ENCODE measurements around the gene OS9. TPM values are rescaled to one million over a fixed set of nuclear protein-coding genes. Genes with fewer than 3 reads are reported as not detected.

OS9 gene
- total and polyA plus RNA-seq, 2 of the 4 experiments (the other 2 are of a cell fraction) = 159 to 272 TPM

DNA sequence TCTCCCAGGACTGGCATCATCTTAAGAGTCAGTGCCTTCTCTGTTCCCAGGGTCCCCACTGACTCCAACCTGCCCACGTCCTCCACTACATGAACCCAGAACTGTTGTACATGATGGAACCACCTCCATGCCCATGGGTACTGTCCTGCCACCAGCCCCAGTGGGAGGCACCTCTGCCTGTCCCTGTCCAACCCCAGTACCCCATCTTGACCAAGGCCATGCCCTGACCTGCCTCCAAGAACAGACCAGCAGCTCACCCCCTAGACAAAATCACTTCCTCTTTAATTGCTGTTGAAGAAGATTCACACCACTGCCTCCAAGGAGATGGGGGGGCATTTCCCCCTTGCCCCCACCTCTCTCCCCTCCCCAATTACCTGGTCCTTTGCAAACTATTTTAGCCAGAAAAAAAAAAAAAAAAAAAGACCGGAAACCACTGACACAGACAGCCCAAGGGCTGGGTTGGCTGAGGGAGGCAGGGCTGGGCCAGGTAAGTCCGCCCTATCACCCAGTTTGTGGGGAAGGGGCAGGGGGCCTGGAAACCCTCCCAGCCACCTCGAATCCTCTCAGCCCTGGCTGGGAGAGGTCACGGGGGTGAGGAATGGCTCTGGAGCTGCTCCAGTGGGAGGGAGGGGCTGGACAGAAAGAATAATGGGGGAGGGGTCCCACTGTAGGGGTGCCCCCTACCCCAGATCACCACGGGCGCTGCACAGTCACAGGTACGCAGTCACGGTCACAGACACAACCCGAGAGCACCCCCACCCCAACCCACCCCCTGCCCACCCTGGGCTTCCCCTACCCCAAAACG is 31.2 kb downstream of the OS9 start:
- H3K9ac ChIP-seq (ENCODE audit: low read depth, low read length) = no peak overlapping the region
- dilution Hi-C loops (cut with HindIII; ENCODE audit: low sequenced_read_pairs, unreplicated experiment) = no loop called here
- H3K4me2 ChIP-seq (ENCODE audit: low read depth, low read length) = no peak overlapping the region
- H4K91ac ChIP-seq (ENCODE audit: insufficient read depth, low read depth, low read length) = no peak overlapping the region
- H3K9me1 ChIP-seq (ENCODE audit: insufficient read depth, low read length) = peaks cover 6% of the 10 kb centered on the region; the same call in 1 of the 2 replicates
- no TSS peak for BruUV-seq (replicated peaks)
- H3K27ac ChIP-seq (ENCODE audit: insufficient read depth, low read length) = no peak overlapping the region
- H3K27me3 ChIP-seq (ENCODE audit: control insufficient read depth, insufficient read depth, low read length) = no peaks in the 10 kb centered on the region; the same call in 1 of the 2 replicates
- DNase-seq = no peak
- intact Hi-C loops (cut with micrococcal nuclease) = no loop called here
- H2BK15ac ChIP-seq (ENCODE audit: low read depth, low read length) = no peak overlapping the region
- H2BK20ac ChIP-seq (ENCODE audit: low read depth, low read length) = no peak overlapping the region
- H3K79me1 ChIP-seq (ENCODE audit: low read depth in 1 of 2, low read length in 2 of 2) = peaks cover 0 to 17% of the 10 kb centered on the region in 2 experiments; a peak in 1 of 4 replicates
- POLR2A ChIA-PET (ENCODE audit: unreplicated experiment) = interaction anchor here (1.2 kb wide), 1 partner anchor 19 kb away, joined by 5 read pairs; the partner anchor contains the start of gene TSPAN31
- in situ Hi-C loops (cut with MboI; ENCODE audit: low sequenced_read_pairs) = no loop called here
- no peak overlapping the region for H2BK5ac ChIP-seq (ENCODE audit: low read depth, low read length, poor library complexity, severe bottlenecking)
- H3K4ac ChIP-seq (ENCODE audit: low read depth, low read length) = no peak overlapping the region
- no peak overlapping the region for H3K56ac ChIP-seq (ENCODE audit: extremely low read depth, insufficient read depth, low read length)
- H2BK120ac ChIP-seq (ENCODE audit: low read depth, low read length) = no peak overlapping the region
- no peak overlapping the region for H2AK9ac ChIP-seq (replicated peaks; ENCODE audit: low read depth, low read length, poor library complexity)
- CTCF ChIA-PET = interaction anchor here (1.1 to 1.2 kb wide), 2 partner anchors 12 to 31 kb away, joined by 3 to 4 read pairs; partner anchors contain the start of gene OS9
- H3K36me3 ChIP-seq (ENCODE audit: control insufficient read depth, insufficient read depth, low read length) = peaks cover 17% of the 10 kb centered on the region; the same call in 1 of the 2 replicates
- no peak overlapping the region for H4K5ac ChIP-seq (ENCODE audit: low read depth, low read length)
- H2AK5ac ChIP-seq (ENCODE audit: low read depth, low read length) = no peak overlapping the region
- H3K18ac ChIP-seq (ENCODE audit: low read depth, low read length) = no peak overlapping the region
- H3K9me3 ChIP-seq (ENCODE audit: control insufficient read depth, insufficient read depth, low read length) = no peaks in the 10 kb centered on the region
- ATAC-seq (ENCODE audit: low read depth) = no peak
- H3K23ac ChIP-seq (ENCODE audit: low read depth, low read length) = no peak overlapping the region; the same call in 1 of the 2 replicates
- H3K4me3 ChIP-seq (ENCODE audit: insufficient read depth, low read depth, low read length) = no peak overlapping the region
- WGBS, 2 experiments (ENCODE audit: extremely low coverage in 2 of 2, insufficient read length in 1 of 2) = no CpG with 5 or more reads among the region's 11 CpGs
- peaks cover 9% of the 10 kb centered on the region; the same call in 1 of the 2 replicates for H4K20me1 ChIP-seq (ENCODE audit: insufficient read depth, low read length)
- H4K8ac ChIP-seq (ENCODE audit: low read depth in 2 of 2, low read length in 2 of 2) = no peak overlapping the region; a peak in 1 of 4 replicates
- 0 out of 2 replicates have a peak, but pooled peaks cover 4% of the 10 kb centered on the region for H3K4me1 ChIP-seq (ENCODE audit: control insufficient read depth, insufficient read depth, low read length)
- H2AFZ ChIP-seq (replicated peaks; ENCODE audit: low read length, poor library complexity) = peak overlapping the region; percentile 48
- no peak overlapping the region for H3K14ac ChIP-seq (replicated peaks; ENCODE audit: low read depth, low read length)
- no peak for TF ChIP-seq BHLHE40 (IDR thresholded peaks at IDR 0.05; ENCODE audit: low read depth, low read length)
- no peak for TF ChIP-seq RFX5 (IDR thresholded peaks at IDR 0.05; ENCODE audit: low read depth, low read length)
- no peak for TF ChIP-seq MAZ (IDR thresholded peaks at IDR 0.05; ENCODE audit: borderline replicate concordance, low read depth, low read length)
- no peak for TF ChIP-seq POLR2A (IDR thresholded peaks at IDR 0.05; ENCODE audit: low read depth, low read length)
- no peak for TF ChIP-seq CHD1 (IDR thresholded peaks at IDR 0.05; ENCODE audit: low read depth, low read length)
- no peak for TF ChIP-seq MAFK (IDR thresholded peaks at IDR 0.05; ENCODE audit: low read depth, low read length)
- TF ChIP-seq, protein P1, sequence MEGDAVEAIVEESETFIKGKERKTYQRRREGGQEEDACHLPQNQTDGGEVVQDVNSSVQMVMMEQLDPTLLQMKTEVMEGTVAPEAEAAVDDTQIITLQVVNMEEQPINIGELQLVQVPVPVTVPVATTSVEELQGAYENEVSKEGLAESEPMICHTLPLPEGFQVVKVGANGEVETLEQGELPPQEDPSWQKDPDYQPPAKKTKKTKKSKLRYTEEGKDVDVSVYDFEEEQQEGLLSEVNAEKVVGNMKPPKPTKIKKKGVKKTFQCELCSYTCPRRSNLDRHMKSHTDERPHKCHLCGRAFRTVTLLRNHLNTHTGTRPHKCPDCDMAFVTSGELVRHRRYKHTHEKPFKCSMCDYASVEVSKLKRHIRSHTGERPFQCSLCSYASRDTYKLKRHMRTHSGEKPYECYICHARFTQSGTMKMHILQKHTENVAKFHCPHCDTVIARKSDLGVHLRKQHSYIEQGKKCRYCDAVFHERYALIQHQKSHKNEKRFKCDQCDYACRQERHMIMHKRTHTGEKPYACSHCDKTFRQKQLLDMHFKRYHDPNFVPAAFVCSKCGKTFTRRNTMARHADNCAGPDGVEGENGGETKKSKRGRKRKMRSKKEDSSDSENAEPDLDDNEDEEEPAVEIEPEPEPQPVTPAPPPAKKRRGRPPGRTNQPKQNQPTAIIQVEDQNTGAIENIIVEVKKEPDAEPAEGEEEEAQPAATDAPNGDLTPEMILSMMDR (conservative IDR thresholded peaks at IDR 0.05; ENCODE audit: low read depth, low read length) = no peak
- no peak for TF ChIP-seq FOS (IDR thresholded peaks at IDR 0.05; ENCODE audit: low read depth, low read length)
- TF ChIP-seq, protein P2, sequence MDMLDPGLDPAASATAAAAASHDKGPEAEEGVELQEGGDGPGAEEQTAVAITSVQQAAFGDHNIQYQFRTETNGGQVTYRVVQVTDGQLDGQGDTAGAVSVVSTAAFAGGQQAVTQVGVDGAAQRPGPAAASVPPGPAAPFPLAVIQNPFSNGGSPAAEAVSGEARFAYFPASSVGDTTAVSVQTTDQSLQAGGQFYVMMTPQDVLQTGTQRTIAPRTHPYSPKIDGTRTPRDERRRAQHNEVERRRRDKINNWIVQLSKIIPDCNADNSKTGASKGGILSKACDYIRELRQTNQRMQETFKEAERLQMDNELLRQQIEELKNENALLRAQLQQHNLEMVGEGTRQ (IDR thresholded peaks at IDR 0.05; ENCODE audit: low read depth, low read length) = no peak
- no peak for TF ChIP-seq NFE2L2 (IDR thresholded peaks at IDR 0.05; ENCODE audit: low read depth, low read length)
- TF ChIP-seq, protein P3, sequence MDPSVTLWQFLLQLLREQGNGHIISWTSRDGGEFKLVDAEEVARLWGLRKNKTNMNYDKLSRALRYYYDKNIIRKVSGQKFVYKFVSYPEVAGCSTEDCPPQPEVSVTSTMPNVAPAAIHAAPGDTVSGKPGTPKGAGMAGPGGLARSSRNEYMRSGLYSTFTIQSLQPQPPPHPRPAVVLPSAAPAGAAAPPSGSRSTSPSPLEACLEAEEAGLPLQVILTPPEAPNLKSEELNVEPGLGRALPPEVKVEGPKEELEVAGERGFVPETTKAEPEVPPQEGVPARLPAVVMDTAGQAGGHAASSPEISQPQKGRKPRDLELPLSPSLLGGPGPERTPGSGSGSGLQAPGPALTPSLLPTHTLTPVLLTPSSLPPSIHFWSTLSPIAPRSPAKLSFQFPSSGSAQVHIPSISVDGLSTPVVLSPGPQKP (IDR thresholded peaks at IDR 0.05; ENCODE audit: borderline replicate concordance, low read depth, low read length) = no peak
- no peak for TF ChIP-seq CEBPB (IDR thresholded peaks at IDR 0.05; ENCODE audit: low read depth, low read length)
- TF ChIP-seq SMC3 (IDR thresholded peaks at IDR 0.05; ENCODE audit: low read depth, low read length) = no peak
- TF ChIP-seq RAD21 (IDR thresholded peaks at IDR 0.05; ENCODE audit: low read length) = no peak

All from IMR-90 (cell line).